DMS 273 treated with DMSO at 0.1 percent for 48 hours (cell line): Measurements from ENCODE around the gene DHX9.

ENCODE experiments used
- DNase-seq: peaks from one replicate; lab custom pipeline; 2025; lab: John Stamatoyannopoulos, UW

Gene DHX9

DNA sequence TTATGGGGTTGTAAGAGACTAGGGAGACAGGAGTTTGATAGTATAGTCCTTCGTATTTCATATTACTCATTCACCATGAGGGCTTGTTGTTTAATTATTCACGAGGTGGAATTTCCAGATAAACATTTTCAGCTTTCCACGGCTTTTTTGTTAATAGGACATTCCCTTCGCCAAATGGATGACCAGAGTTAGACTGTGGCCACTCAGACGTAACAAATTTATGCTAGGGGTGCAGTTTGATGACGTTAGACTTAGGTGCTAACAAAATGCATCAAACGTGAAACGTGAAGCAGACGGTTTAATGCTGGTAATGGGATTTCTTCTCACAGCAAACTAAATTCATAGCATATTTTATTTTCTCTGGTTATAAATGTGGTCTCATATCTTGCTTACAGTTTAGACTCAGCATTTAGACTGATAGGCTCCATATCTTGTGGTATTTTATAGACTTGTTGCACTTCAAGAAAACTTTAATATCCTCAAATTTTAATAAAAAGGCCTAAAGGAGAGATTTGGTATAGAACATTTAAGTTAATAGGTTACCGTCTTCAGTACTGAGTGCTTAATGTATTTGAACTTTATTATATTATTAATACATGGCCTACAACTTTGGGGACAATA lies 2.3 kb downstream of the DHX9 start:
- no peak for DNase-seq

- no peak for DNase-seq
Measured at GRCh38 chr1:182842265-182842664, 3.1 kb downstream of the DHX9 start.

DNA sequence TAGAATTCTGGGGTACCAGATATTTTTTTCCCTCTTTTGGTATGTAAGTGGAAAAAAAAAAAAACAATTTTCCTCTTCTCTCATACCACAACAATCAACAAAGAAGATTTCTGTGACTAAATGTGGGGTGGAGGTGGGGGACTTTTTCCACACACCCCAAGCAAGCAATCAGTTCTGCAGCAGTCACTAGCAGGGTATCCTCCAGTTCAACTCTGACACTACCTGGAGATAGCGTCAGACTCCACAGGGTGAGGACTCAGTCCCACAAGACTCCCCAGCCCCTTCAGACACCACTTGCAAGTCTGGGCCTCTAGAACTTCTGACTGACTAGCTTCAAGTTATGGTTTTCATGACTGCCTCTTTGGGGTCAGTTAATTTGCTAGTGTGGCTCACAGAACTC lies 6.2 kb downstream of the DHX9 start:
- no peak for DNase-seq

DNA sequence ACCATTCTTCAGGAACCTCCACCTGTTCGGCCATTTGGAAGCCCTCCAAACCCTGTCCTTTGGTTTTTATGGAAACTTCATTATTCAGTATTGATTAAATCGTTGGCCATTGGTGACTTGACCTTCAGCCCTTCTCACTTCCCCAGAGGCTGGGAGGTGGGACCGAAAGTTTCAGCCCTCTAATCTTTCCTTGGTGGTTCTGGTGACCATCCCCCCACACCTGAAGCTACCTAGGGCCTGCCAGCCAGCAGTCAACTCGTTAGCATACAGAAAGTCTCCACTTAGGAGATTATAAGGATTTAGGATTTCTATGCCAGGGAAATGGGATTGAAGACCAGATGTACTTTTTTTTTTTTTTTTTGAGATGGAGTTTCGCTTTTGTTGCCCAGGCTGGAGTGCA lies 6.7 kb downstream of the DHX9 start:
- no peak for DNase-seq

DNA sequence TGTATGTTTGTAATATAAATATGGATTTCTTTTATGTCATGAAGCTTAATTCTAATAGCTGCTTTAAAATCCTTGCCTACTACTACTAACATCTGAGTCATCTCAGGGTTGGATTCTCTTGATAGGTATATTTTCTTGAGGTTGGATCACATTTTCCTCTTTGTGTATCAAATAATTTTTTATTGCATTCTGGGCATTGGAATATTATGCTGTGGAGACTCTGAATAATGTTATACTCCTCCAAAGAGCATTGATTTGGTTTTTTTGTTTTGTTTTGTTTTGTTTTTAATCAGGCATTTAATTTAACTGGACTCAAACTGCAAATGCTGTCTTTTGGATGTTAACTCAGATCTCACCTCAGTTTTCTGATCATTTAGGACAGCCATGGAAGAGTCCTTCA lies 8.0 kb downstream of the DHX9 start:
- DNase-seq, result no peak

DNA sequence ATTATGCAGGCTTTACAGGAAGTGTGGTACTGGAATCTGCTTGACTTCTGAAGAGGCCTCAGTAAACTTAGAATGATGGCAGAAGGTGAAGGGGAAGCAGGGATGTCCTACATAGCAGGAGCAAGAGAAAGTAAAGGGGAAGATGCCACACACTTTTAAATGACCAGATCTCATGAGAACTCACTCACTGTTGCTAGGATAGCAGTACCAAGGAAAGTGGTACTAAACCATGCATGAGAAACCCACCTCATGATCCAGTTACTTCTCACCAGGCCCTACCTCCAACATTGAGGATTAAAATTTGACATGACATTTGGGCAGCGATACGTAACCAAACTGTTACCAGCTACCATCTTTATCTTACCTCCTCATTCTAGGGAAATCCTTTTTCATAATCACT lies 9.6 kb downstream of the DHX9 start:
- no peak for DNase-seq

DNA sequence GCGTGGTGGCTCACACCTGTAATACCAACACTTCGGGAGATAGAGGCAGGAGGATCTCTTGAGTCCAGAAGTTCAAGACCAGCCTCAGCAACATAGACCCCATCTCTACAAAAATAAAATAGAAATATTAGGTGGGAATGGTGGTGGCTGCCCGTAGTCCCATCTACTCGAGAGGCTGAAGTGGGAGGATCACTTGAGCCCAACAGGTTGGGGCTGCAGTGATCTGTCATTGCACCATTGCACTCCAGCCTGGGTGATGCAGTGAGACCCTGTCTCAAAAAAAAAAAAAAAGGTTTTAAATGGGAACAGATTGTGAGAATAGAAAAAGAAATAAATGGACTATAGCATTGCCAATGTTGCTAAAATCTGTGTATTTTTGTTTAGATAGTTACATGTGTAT lies 11.2 kb downstream of the DHX9 start:
- DNase-seq, result no peak

DNA sequence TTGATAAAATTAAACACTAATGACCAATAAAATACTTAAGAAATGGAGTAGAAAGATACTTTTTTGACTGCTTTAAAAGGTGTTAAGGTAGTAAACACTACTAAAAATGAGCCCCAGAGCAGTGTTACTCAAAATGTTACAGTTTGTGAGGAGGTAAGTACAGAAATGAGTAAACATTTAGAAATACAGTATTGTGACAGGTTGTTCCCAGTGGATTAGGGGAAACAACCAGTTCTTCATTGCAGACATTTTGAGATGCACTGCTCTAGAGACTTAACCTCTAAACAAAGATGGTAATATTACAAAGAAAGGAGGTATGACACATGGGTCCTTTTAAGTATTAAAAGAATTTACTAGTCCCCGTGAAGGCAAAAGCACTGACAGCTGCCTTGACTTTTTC lies 12.7 kb downstream of the DHX9 start:
- no peak for DNase-seq

GRCh38 chr1:182855911-182856310 lies 16.8 kb downstream of the DHX9 start:
- no peak for DNase-seq

DNA sequence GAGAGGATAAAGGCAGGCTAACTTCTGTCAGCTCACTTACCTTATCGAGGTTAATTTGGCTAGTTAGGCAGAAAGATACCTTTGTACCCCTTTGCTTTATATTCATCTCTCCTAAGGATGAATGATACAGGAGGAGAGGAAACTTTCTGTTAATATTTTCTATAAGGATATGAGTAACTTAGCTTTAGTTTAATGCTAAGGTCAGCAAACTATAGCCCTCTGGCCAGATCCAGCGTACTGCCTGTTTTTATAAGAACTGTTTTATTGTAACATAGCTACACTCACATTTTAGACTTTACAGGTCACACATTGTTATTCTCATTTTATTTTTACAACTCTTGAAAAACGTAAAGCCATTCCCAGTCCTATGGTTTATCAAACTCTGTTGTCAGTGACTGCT lies 18.1 kb downstream of the DHX9 start:
- no peak for DNase-seq

DNA sequence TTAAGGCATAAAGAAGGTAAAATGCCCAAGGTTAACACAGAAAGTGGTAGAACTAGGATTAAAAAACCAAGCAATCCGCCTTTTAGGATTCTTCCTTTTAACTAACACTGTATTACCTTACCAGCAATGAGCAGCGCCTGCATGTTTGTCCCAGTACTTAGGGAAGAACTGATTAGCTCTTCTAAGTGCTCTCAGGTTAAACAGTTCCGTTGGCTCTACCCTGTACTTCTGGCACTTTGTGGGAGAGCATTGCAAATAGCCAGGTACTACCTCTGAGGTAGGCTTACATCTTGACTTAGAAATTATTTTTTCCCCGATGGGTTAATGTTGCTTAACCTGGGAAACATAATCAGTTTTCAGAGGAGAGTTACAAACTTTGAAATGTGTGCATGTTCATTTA lies 21.5 kb downstream of the DHX9 start:
- no peak for DNase-seq

DNA sequence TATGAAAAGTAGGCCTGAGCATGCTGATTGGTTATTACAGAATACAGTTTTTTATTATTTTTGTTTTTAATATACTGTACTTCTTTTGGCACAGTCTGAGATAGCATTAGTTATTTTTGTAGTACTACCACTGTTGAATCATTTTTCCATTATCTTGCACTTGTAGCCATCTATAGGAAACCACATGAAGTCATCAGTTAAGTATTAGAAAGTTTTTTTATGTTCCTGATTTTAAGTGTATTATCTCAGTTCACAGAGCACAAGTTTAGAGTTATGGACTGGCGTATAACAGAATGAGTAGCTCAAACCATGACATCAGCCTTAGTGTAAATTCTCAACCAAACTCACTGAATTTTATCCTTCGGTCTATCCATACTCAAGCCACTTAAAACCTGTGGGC lies 22.8 kb downstream of the DHX9 start:
- no peak for DNase-seq

- DNase-seq, result no peak
Measured at GRCh38 chr1:182862827-182863226, 23.7 kb downstream of the DHX9 start.

DNA sequence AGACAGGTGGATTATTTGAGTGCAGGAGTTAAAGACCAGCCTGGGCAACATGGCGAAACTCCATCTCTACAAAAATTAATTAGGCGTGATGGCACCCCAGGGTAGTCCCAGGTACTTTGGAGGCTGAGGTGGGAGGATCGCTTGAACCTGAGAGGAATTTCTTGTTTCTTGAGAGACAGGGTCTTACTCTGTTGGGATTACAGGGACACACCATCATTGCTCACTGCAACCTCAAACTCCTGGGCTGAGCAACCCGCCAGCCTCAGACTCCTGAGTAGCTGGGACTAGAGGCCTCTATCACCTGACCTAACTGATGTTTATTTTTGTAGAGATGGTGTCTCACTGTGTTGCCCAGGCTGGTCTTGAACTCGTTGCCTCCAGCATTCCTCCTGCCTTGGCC lies 24.8 kb downstream of the DHX9 start:
- DNase-seq, result no peak

- DNase-seq, result no peak
Measured at GRCh38 chr1:182867861-182868260, 28.7 kb downstream of the DHX9 start.

- no peak for DNase-seq
Measured at GRCh38 chr1:182869241-182869666, 30.1 kb downstream of the DHX9 start.

GRCh38 chr1:182872881-182873280 lies 33.7 kb downstream of the DHX9 start:
- DNase-seq, result no peak

DNA sequence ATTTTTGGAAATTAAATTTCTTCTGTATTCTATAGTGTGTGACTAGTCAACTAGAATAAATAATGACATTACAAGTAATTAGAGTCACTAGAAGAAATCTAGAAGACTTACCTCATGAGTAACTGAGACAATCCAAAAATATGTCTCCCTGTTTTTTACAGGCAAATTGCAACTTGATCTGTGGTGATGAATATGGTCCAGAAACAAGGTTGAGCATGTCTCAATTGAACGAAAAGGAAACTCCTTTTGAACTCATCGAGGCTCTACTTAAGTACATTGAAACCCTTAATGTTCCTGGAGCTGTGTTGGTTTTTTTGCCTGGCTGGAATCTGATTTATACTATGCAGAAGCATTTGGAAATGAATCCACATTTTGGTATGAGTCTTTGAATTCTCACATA lies 36.7 kb downstream of the DHX9 start:
- no peak for DNase-seq

DNA sequence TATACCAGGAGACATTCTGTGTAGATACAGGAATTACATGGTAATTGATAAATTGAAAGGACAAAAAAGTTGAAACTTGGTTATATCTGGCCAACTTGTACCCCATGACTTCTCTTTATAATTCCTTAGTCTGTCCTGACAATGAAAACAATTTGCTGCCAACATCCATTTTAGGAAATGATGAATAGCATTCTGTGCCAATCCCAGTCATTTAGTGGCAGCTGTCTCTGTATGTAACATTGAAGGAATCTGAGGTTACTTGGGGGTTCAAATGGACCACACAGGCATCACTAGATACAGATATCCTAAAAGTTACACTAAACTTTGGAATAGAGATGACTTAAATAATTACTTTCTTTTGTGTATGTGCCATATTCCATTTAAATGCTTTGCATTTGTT lies 38.2 kb downstream of the DHX9 start:
- DNase-seq, result no peak

DNA sequence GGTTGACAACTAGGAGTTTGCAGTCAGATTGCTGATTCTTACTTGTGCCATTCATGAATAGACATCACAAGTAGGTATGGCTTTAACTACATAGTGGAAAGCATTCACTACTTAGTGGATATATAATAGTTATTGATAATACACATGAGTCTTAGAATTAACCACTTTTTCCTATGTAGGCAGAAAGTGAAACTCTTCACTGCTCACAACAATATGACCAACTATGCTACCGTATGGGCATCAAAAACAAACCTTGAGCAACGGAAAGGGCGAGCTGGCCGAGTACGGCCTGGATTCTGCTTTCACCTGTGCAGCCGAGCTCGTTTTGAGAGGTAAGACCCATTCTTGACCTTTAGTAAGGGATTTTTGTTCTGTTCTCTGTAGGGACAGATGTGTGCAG lies 38.7 kb downstream of the DHX9 start:
- no peak for DNase-seq

DNA sequence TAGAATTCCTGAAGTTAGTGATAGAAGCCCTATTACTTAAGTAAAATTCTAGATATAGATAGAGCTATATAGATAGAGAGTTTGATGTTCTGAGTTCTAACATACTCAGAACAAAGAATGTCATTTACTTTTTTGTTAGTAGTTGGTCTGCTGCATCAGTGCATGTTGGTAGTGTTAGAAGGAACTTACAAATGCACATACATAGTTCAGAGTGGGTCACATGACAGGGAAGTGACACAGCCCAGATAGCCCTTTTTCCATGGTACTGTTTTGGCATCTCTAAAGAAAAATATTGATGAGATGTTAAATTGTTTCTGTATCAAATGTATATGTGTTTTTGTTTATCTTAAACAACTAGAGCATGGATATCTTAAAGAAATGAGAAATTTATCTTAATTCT lies 45.7 kb downstream of the DHX9 start:
- DNase-seq, result no peak

GRCh38 chr1:182885591-182885990 lies 46.4 kb downstream of the DHX9 start:
- no peak for DNase-seq

- no peak for DNase-seq
Measured at GRCh38 chr1:182886985-182887384, 47.8 kb downstream of the DHX9 start.

DNA sequence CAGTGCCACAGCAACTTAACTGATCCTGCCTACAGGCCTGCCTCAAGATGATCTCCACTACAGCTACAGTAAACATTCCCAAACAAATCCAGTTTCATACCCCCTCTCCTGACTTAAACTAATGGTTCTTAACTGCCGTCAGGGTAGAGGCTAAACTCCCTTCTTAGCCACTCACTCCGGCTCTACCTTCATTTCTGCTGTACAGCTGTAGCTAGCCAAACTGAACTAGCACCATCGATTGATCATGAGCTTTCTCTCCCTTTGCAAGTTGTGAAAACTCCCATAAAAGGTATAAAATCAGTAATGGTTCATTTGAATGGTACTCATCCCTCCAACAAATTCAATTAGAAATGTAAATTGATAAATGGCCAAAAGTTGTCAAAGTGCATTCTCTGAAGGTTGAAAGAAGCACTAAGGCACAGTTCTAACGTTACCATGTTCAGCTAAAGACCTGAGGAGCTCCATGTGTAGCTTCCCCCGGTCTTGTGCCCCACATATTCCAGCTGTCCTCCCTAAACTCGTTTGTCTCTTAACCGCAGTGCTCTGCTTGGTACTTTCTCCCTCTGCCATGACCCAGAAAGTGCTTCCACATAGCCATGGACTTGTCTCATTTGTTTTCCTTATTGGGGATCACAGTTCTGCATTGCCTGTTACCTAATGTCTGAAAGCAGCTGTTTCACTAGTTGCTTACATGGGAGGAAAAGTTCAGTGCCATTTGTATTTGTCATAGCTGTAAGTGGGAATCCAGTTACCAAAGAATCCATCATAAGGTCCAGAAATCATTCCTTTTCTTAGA lies 49.8 kb downstream of the DHX9 start:
- no peak for DNase-seq
